ENCODE results near the gene CABCOCO1. TPM values are rescaled to one million over a fixed set of nuclear protein-coding genes. Genes with fewer than 3 reads are reported as not detected.

CABCOCO1 gene
- total and polyA plus RNA-seq, 2 of the 13 experiments (the other 11 are each of a cell fraction or from before 2014, with no cell fraction given), result not detected

- Histone ChIP-seq H3K4me2 (ENCODE audit: low read depth, low read length) (no peak overlapping the region), H3K27me3 (ENCODE audit: control insufficient read depth in 1 of 2, insufficient read depth in 2 of 2, low read length in 2 of 2) (no peaks in the 10 kb centered on the region), H3K9me3 (ENCODE audit: low read length) (no peaks in the 10 kb centered on the region), H3K4me3 (replicated peaks in 1 of 3; ENCODE audit: insufficient read depth in 1 of 3, low read depth in 2 of 3, low read length in 3 of 3) (no peak overlapping the region), H3K36me3 (replicated peaks in 1 of 2; ENCODE audit: control insufficient read depth in 1 of 2, insufficient read depth in 2 of 2, low read length in 2 of 2) (no peaks in the 10 kb centered on the region), H3K27ac (ENCODE audit: extremely low read length, insufficient read depth, low read length) (no peak overlapping the region), H3K79me2 (ENCODE audit: insufficient read depth, low read length) (no peaks in the 10 kb centered on the region), H4K20me1 (ENCODE audit: insufficient read depth, low read length) (no peaks in the 10 kb centered on the region), H3K9ac (ENCODE audit: insufficient read depth, low read depth, low read length) (no peak overlapping the region), H3K4me1 (ENCODE audit: insufficient read depth, low read length) (no peaks in the 10 kb centered on the region), H2AFZ (ENCODE audit: low read length) (no peak overlapping the region)
- POLR2A ChIA-PET, result no interaction called here
- intact Hi-C loops (cut with micrococcal nuclease; ENCODE audit: unreplicated experiment), result no loop called here
- WGBS (ENCODE audit: low lambda C conversion rate), result 32% methylated on average over 7 of the region's 7 CpGs
- no peak for TF ChIP-seq NFYC (CRISPR knock-in tag; IDR thresholded peaks at IDR 0.05)
- TF ChIP-seq ZFY (CRISPR knock-in tag; IDR thresholded peaks at IDR 0.05), result no peak
- no peak for TF ChIP-seq ZHX1 (CRISPR knock-in tag; IDR thresholded peaks at IDR 0.05; ENCODE audit: low read depth)
- no peak for TF ChIP-seq RCOR2 (CRISPR knock-in tag; IDR thresholded peaks at IDR 0.05)
- TF ChIP-seq ZKSCAN8 (CRISPR knock-in tag; IDR thresholded peaks at IDR 0.05; ENCODE audit: borderline replicate concordance), result no peak
- TF ChIP-seq MXI1 (IDR thresholded peaks at IDR 0.05; ENCODE audit: borderline replicate concordance, low read depth, low read length), result no peak
- no peak for TF ChIP-seq SP2 (CRISPR knock-in tag; IDR thresholded peaks at IDR 0.05)
- TF ChIP-seq ARNT (IDR thresholded peaks at IDR 0.05), result no peak
- TF ChIP-seq HES4 (CRISPR knock-in tag; IDR thresholded peaks at IDR 0.05; ENCODE audit: borderline replicate concordance), result no peak
- TF ChIP-seq ZNF768 (CRISPR knock-in tag; IDR thresholded peaks at IDR 0.05), result no peak
- TF ChIP-seq, protein P1, sequence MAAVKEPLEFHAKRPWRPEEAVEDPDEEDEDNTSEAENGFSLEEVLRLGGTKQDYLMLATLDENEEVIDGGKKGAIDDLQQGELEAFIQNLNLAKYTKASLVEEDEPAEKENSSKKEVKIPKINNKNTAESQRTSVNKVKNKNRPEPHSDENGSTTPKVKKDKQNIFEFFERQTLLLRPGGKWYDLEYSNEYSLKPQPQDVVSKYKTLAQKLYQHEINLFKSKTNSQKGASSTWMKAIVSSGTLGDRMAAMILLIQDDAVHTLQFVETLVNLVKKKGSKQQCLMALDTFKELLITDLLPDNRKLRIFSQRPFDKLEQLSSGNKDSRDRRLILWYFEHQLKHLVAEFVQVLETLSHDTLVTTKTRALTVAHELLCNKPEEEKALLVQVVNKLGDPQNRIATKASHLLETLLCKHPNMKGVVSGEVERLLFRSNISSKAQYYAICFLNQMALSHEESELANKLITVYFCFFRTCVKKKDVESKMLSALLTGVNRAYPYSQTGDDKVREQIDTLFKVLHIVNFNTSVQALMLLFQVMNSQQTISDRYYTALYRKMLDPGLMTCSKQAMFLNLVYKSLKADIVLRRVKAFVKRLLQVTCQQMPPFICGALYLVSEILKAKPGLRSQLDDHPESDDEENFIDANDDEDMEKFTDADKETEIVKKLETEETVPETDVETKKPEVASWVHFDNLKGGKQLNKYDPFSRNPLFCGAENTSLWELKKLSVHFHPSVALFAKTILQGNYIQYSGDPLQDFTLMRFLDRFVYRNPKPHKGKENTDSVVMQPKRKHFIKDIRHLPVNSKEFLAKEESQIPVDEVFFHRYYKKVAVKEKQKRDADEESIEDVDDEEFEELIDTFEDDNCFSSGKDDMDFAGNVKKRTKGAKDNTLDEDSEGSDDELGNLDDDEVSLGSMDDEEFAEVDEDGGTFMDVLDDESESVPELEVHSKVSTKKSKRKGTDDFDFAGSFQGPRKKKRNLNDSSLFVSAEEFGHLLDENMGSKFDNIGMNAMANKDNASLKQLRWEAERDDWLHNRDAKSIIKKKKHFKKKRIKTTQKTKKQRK (IDR thresholded peaks at IDR 0.05; ENCODE audit: low read length), result no peak
- TF ChIP-seq ZNF790 (CRISPR knock-in tag; IDR thresholded peaks at IDR 0.05; ENCODE audit: borderline replicate concordance), result no peak
- no peak for TF ChIP-seq CBX1 (IDR thresholded peaks at IDR 0.05; ENCODE audit: low read depth)
- TF ChIP-seq ZNF749 (CRISPR knock-in tag; IDR thresholded peaks at IDR 0.05; ENCODE audit: borderline replicate concordance), result no peak
- no peak for TF ChIP-seq ZNF724P (CRISPR knock-in tag; IDR thresholded peaks at IDR 0.05; ENCODE audit: borderline replicate concordance)
- TF ChIP-seq ZNF547 (CRISPR knock-in tag; IDR thresholded peaks at IDR 0.05), result no peak
- TF ChIP-seq SMAD1 (CRISPR knock-in tag; IDR thresholded peaks at IDR 0.05; ENCODE audit: borderline replicate concordance, low read depth), result no peak
- in situ Hi-C loops (cut with HindIII; ENCODE audit: extremely low pct_ligation_motif_present, low pct_unique_long_range_greater_than_20kb), result no loop called here
- DNase-seq (ENCODE audit: low spot score) (no peak), ATAC-seq (no peak), FAIRE-seq (no peak)
- no TSS peak for BruUV-seq (replicated peaks)
- CTCF ChIA-PET (ENCODE audit: low intra/inter-chr PET ratio, low total read pairs), result no interaction called here
Measured at GRCh38 chr10:61776615-61777266, 114.0 kb downstream of the CABCOCO1 start.

Data from HepG2 (cell line).